HCT116 (cell line): ENCODE measurements around the gene PPP1R12C. TPM values are rescaled to one million over a fixed set of nuclear protein-coding genes. Genes with fewer than 3 reads are reported as not detected.

Source experiments
- ATAC-seq: fragments of 200-7000 bp; cut with Tn5 transposase; 2 replicates; pipeline ENCODE4 v1.9.1; 2020; ENCODE audit warnings: mild to moderate bottlenecking, moderate library complexity
- BruUV-seq: library from RNA; stranded (reverse); fragments of 400-500 nt; replicated peaks from 2 replicates; lab custom pipeline; 2021; lab: Mats Ljungman, UMichigan
- CTCF ChIA-PET: fragments of 300-600 bp; sonication (Branson Sonifier 250); formaldehyde crosslinking; loops from one replicate; lab custom pipeline; 2021; ENCODE audit warnings: antibody characterized with exemption; lab: Charles Lee
- POLR2A ChIA-PET: fragments of 300-600, 350-600 bp; sonication (Branson Sonifier 250); formaldehyde crosslinking; loops from one replicate; lab custom pipeline; 2021; ENCODE audit warnings: antibody characterized with exemption; lab: Charles Lee
- RAD21 ChIA-PET, 2 experiments: fragments of 300-600 bp; sonication (Branson Sonifier 250); formaldehyde crosslinking; loops; one replicate each; lab custom pipeline; 2023; ENCODE audit warnings: low total read pairs in 2 of 2; ENCODE audit not compliant: uncharacterized antibody in 2 of 2, unreplicated experiment in 2 of 2, low non-redundant PET in 1 of 2; lab: Charles Lee
- DNase-seq: peaks from one replicate; pipeline ENCODE4 v3.0.0-alpha.2; 2010; ENCODE audit warnings: low read depth, low spot score
- H2AFZ ChIP-seq: fragments of 200-600 bp; shearing (Covaris generic), sonication (generic); 2 replicates; pipeline ENCODE4 v1.6.1; 2017; ENCODE audit warnings: low read depth, mixed run types, mixed read lengths, antibody characterized with exemption, low read length; ENCODE audit not compliant: poor library complexity, severe bottlenecking
- H3K27ac ChIP-seq: 2 replicates; pipeline ENCODE4 v1.5.1; 2012; ENCODE audit warnings: low read depth, low read length
- H3K27me3 ChIP-seq: fragments of 200-600 bp; sonication (generic); 2 replicates; pipeline ENCODE4 v1.6.1; 2016; ENCODE audit warnings: mixed run types, low read length, mixed read lengths; ENCODE audit not compliant: insufficient read depth
- H3K36me3 ChIP-seq, 2 experiments: fragments of 200-500 bp in 1 of 2; fragments of 200-600 bp in 1 of 2; sonication (Bioruptor generic) in 1 of 2; sonication (generic) in 1 of 2; 2 replicates each; pipeline versions ENCODE4 v1.5.1 to v1.6.1; 2014 to 2016; ENCODE audit warnings: low read length in 2 of 2, inconsistent platforms in 1 of 2, mixed read lengths in 1 of 2, mixed run types in 1 of 2; ENCODE audit not compliant: insufficient read depth in 2 of 2, control insufficient read depth in 1 of 2
- H3K4me1 ChIP-seq, 2 experiments: fragments of 200-600 bp in 1 of 2; sonication (generic) in 1 of 2; 2 replicates each; pipeline versions ENCODE4 v1.5.1 to v1.6.1; 2012 to 2017; ENCODE audit warnings: low read length in 2 of 2, inconsistent platforms in 1 of 2, mild to moderate bottlenecking in 1 of 2, mixed read lengths in 1 of 2, mixed run types in 1 of 2, moderate library complexity in 1 of 2; ENCODE audit not compliant: insufficient read depth in 2 of 2, control insufficient read depth in 1 of 2
- H3K4me2 ChIP-seq: fragments of 200-600 bp; sonication (generic); 2 replicates; pipeline ENCODE4 v1.6.1; 2017; ENCODE audit warnings: mixed run types, low read length, mixed read lengths
- H3K4me3 ChIP-seq, 2 experiments: fragments of 200-600 bp in 1 of 2; sonication (generic) in 1 of 2; replicated peaks in 1 of 2; 2 replicates each; pipeline ENCODE4 v1.5.1; 2011 to 2016; ENCODE audit warnings: low read length in 2 of 2, control low read depth in 1 of 2, low read depth in 1 of 2, mild to moderate bottlenecking in 1 of 2, mixed read lengths in 1 of 2, mixed run types in 1 of 2
- H3K79me2 ChIP-seq: fragments of 200-600 bp; sonication (generic); 2 replicates; pipeline ENCODE4 v1.6.1; 2017; ENCODE audit warnings: mild to moderate bottlenecking, mixed run types, low read length, moderate library complexity, mixed read lengths; ENCODE audit not compliant: insufficient read depth
- H3K9ac ChIP-seq: fragments of 200-600 bp; sonication (generic); 2 replicates; pipeline ENCODE4 v1.6.1; 2016; ENCODE audit warnings: low read length, mixed read lengths
- H3K9me2 ChIP-seq: fragments of 200-600 bp; sonication (generic), shearing (Covaris generic); 2 replicates; pipeline ENCODE4 v1.6.1; 2017; ENCODE audit warnings: mixed run types, mild to moderate bottlenecking, moderate library complexity; ENCODE audit not compliant: insufficient read depth
- H3K9me3 ChIP-seq, 2 experiments: fragments of 200-500 bp in 1 of 2; fragments of 200-600 bp in 1 of 2; sonication (Bioruptor generic) in 1 of 2; sonication (generic) in 1 of 2; 2 replicates each; pipeline ENCODE4 v1.6.1; 2014 to 2017; ENCODE audit warnings: low read length in 2 of 2, mixed read lengths in 2 of 2, inconsistent platforms in 1 of 2, low read depth in 1 of 2, mild to moderate bottlenecking in 1 of 2, mixed run types in 1 of 2, moderate library complexity in 1 of 2; ENCODE audit not compliant: control insufficient read depth in 1 of 2, insufficient read depth in 1 of 2
- H4K20me1 ChIP-seq: fragments of 200-600 bp; sonication (generic), shearing (Covaris generic); 2 replicates; pipeline ENCODE4 v1.6.1; 2017; ENCODE audit warnings: mixed run types, mild to moderate bottlenecking, moderate library complexity; ENCODE audit not compliant: insufficient read depth
- CBX3 ChIP-seq: IDR thresholded peaks from 2 replicates; pipeline ENCODE4 v1.6.1; 2012; ENCODE audit warnings: low read depth
- EZH2phosphoT487 ChIP-seq: fragments of 200-600 bp; IDR thresholded peaks from 2 replicates; pipeline ENCODE4 v1.6.1; 2018; ENCODE audit warnings: antibody characterized with exemption, borderline replicate concordance
- FOSL1 ChIP-seq: IDR thresholded peaks from 2 replicates; pipeline ENCODE4 v1.6.1; 2012; ENCODE audit warnings: low read depth
- SP1 ChIP-seq: IDR thresholded peaks from 2 replicates; pipeline ENCODE4 v1.6.1; 2012; ENCODE audit warnings: low read depth
- intact Hi-C: fragments of 100-400 bp; cut with micrococcal nuclease; formaldehyde crosslinking; loops from 2 replicates; pipeline ENCODE4 v1.10.0; 2022
- total RNA-seq: library from RNA; stranded (reverse); gene quantifications from one replicate; pipeline ENCODE4 v1.2.1, GENCODE V29; 2021; ENCODE audit not compliant: unreplicated experiment
- TF ChIP-seq, protein P1 (sequence below): IDR thresholded peaks from 2 replicates; pipeline ENCODE4 v1.6.1; 2012; ENCODE audit warnings: low read depth
- TF ChIP-seq, protein P2 (sequence below): IDR thresholded peaks from 2 replicates; pipeline ENCODE4 v1.6.1; 2012
- TF ChIP-seq, protein P3 (sequence below): IDR thresholded peaks from 2 replicates; pipeline ENCODE4 v1.6.1; 2012

Gene PPP1R12C
- total RNA-seq, 1 experiment from 2014 or later, result 83.2 TPM

DNA sequence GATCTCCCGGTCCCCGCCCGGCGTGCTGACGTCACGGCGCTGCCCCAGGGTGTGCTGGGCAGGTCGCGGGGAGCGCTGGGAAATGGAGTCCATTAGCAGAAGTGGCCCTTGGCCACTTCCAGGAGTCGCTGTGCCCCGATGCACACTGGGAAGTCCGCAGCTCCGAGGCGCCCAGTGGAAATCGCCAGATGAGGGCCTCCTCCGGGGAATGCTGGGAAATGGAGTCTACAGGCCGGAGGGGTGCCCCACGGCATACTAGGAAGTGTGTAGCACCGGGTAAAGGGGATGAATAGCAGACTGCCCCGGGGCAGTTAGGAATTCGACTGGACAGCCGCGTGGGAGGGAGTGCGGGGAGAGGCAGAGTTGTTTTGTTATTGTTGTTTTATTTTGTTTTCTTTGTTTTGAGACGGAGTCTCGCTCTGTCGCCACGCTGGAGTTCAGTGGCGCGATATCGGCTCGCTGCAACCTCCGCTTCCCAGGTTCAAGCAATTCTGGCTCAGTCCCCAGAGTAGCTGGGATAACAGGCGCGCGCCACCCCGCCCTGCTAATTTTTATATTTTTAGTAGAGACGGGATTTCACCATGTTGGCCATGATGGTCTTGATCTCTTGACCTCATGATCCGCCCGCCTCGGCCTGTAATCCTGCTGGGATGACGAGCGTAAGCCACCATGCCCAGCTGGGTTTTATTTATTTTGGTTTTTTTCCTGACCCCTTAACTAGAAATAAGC lies 390 bp upstream of the PPP1R12C start (continued):
- TF ChIP-seq, protein P1, sequence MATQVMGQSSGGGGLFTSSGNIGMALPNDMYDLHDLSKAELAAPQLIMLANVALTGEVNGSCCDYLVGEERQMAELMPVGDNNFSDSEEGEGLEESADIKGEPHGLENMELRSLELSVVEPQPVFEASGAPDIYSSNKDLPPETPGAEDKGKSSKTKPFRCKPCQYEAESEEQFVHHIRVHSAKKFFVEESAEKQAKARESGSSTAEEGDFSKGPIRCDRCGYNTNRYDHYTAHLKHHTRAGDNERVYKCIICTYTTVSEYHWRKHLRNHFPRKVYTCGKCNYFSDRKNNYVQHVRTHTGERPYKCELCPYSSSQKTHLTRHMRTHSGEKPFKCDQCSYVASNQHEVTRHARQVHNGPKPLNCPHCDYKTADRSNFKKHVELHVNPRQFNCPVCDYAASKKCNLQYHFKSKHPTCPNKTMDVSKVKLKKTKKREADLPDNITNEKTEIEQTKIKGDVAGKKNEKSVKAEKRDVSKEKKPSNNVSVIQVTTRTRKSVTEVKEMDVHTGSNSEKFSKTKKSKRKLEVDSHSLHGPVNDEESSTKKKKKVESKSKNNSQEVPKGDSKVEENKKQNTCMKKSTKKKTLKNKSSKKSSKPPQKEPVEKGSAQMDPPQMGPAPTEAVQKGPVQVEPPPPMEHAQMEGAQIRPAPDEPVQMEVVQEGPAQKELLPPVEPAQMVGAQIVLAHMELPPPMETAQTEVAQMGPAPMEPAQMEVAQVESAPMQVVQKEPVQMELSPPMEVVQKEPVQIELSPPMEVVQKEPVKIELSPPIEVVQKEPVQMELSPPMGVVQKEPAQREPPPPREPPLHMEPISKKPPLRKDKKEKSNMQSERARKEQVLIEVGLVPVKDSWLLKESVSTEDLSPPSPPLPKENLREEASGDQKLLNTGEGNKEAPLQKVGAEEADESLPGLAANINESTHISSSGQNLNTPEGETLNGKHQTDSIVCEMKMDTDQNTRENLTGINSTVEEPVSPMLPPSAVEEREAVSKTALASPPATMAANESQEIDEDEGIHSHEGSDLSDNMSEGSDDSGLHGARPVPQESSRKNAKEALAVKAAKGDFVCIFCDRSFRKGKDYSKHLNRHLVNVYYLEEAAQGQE, result no peak
- TF ChIP-seq, protein P2, sequence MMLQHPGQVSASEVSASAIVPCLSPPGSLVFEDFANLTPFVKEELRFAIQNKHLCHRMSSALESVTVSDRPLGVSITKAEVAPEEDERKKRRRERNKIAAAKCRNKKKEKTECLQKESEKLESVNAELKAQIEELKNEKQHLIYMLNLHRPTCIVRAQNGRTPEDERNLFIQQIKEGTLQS, result no peak

DNA sequence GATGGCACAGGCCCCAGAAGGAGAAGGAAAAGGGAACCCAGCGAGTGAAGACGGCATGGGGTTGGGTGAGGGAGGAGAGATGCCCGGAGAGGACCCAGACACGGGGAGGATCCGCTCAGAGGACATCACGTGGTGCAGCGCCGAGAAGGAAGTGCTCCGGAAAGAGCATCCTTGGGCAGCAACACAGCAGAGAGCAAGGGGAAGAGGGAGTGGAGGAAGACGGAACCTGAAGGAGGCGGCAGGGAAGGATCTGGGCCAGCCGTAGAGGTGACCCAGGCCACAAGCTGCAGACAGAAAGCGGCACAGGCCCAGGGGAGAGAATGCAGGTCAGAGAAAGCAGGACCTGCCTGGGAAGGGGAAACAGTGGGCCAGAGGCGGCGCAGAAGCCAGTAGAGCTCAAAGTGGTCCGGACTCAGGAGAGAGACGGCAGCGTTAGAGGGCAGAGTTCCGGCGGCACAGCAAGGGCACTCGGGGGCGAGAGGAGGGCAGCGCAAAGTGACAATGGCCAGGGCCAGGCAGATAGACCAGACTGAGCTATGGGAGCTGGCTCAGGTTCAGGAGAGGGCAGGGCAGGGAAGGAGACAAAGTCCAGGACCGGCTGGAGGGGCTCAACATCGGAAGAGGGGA lies 1.1 kb downstream of the PPP1R12C start:
- H4K20me1 ChIP-seq, result no peaks in the 10 kb centered on the region
- H3K79me2 ChIP-seq, result peaks cover 56% of the 10 kb centered on the region
- H3K27me3 ChIP-seq, result no peaks in the 10 kb centered on the region
- no peaks in the 10 kb centered on the region for H3K9me3 ChIP-seq
- CTCF ChIA-PET, result interaction anchor here (1.4 kb wide), 1 partner anchor 50 kb away, joined by 4 read pairs; the partner anchor contains the start of gene DNAAF3
- RAD21 ChIA-PET, result no interaction called here
- no peaks in the 10 kb centered on the region for H3K9me2 ChIP-seq
- POLR2A ChIA-PET, result interaction anchor here (2.1 kb wide), 1 partner anchor 30 kb away, joined by 10 read pairs; no protein-coding TSS in a partner anchor
- peak overlapping the region; percentile 84 to 99 for H3K4me3 ChIP-seq
- peak overlapping the region; percentile 95 for H3K9ac ChIP-seq
- peaks cover 12 to 27% of the 10 kb centered on the region in 2 experiments for H3K4me1 ChIP-seq
- DNase-seq (no peak), ATAC-seq (peak; percentile 37)
- intact Hi-C loops, result loop anchor here (2.0 kb wide), 1 partner anchor 36 kb away; no protein-coding TSS in a partner anchor
- H3K27ac ChIP-seq, result peak overlapping the region; percentile 90
- no peaks in the 10 kb centered on the region; a peak in 2 of 4 replicates for H3K36me3 ChIP-seq
- no peak overlapping the region for H2AFZ ChIP-seq
- BruUV-seq, result no TSS peak
- H3K4me2 ChIP-seq, result peak overlapping the region; percentile 87
- TF ChIP-seq CBX3, result no peak
- no peak for TF ChIP-seq EZH2phosphoT487
- TF ChIP-seq SP1, result no peak
- TF ChIP-seq, protein P3, sequence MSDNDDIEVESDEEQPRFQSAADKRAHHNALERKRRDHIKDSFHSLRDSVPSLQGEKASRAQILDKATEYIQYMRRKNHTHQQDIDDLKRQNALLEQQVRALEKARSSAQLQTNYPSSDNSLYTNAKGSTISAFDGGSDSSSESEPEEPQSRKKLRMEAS, result no peak
- TF ChIP-seq, protein P2, result no peak
- no peak for TF ChIP-seq FOSL1
